HCT116 (cell line): ENCODE results near the gene WWOX. TPM values are rescaled to one million over a fixed set of nuclear protein-coding genes. Genes with fewer than 3 reads are reported as not detected.

Experiments used
- ATAC-seq: fragments of 200-7000 bp; cut with Tn5 transposase; 2 replicates; pipeline ENCODE4 v1.9.1; 2020; ENCODE audit warnings: mild to moderate bottlenecking, moderate library complexity
- BruUV-seq: library from RNA; stranded (reverse); fragments of 400-500 nt; replicated peaks from 2 replicates; lab custom pipeline; 2021; lab: Mats Ljungman, UMichigan
- CTCF ChIA-PET: fragments of 300-600 bp; sonication (Branson Sonifier 250); formaldehyde crosslinking; loops from one replicate; lab custom pipeline; 2021; ENCODE audit warnings: antibody characterized with exemption; lab: Charles Lee
- POLR2A ChIA-PET: fragments of 300-600, 350-600 bp; sonication (Branson Sonifier 250); formaldehyde crosslinking; loops from one replicate; lab custom pipeline; 2021; ENCODE audit warnings: antibody characterized with exemption; lab: Charles Lee
- RAD21 ChIA-PET, 2 experiments: fragments of 300-600 bp; sonication (Branson Sonifier 250); formaldehyde crosslinking; loops; one replicate each; lab custom pipeline; 2023; ENCODE audit warnings: low total read pairs in 2 of 2; ENCODE audit not compliant: uncharacterized antibody in 2 of 2, unreplicated experiment in 2 of 2, low non-redundant PET in 1 of 2; lab: Charles Lee
- DNase-seq: peaks from one replicate; pipeline ENCODE4 v3.0.0-alpha.2; 2010; ENCODE audit warnings: low read depth, low spot score
- H2AFZ ChIP-seq: fragments of 200-600 bp; shearing (Covaris generic), sonication (generic); 2 replicates; pipeline ENCODE4 v1.6.1; 2017; ENCODE audit warnings: low read depth, mixed run types, mixed read lengths, antibody characterized with exemption, low read length; ENCODE audit not compliant: poor library complexity, severe bottlenecking
- H3K27ac ChIP-seq: 2 replicates; pipeline ENCODE4 v1.5.1; 2012; ENCODE audit warnings: low read depth, low read length
- H3K27me3 ChIP-seq: fragments of 200-600 bp; sonication (generic); 2 replicates; pipeline ENCODE4 v1.6.1; 2016; ENCODE audit warnings: mixed run types, low read length, mixed read lengths; ENCODE audit not compliant: insufficient read depth
- H3K36me3 ChIP-seq, 2 experiments: fragments of 200-500 bp in 1 of 2; fragments of 200-600 bp in 1 of 2; sonication (Bioruptor generic) in 1 of 2; sonication (generic) in 1 of 2; 2 replicates each; pipeline versions ENCODE4 v1.5.1 to v1.6.1; 2014 to 2016; ENCODE audit warnings: low read length in 2 of 2, inconsistent platforms in 1 of 2, mixed read lengths in 1 of 2, mixed run types in 1 of 2; ENCODE audit not compliant: insufficient read depth in 2 of 2, control insufficient read depth in 1 of 2
- H3K4me1 ChIP-seq, 2 experiments: fragments of 200-600 bp in 1 of 2; sonication (generic) in 1 of 2; 2 replicates each; pipeline versions ENCODE4 v1.5.1 to v1.6.1; 2012 to 2017; ENCODE audit warnings: low read length in 2 of 2, inconsistent platforms in 1 of 2, mild to moderate bottlenecking in 1 of 2, mixed read lengths in 1 of 2, mixed run types in 1 of 2, moderate library complexity in 1 of 2; ENCODE audit not compliant: insufficient read depth in 2 of 2, control insufficient read depth in 1 of 2
- H3K4me2 ChIP-seq: fragments of 200-600 bp; sonication (generic); 2 replicates; pipeline ENCODE4 v1.6.1; 2017; ENCODE audit warnings: mixed run types, low read length, mixed read lengths
- H3K4me3 ChIP-seq, 2 experiments: fragments of 200-600 bp in 1 of 2; sonication (generic) in 1 of 2; replicated peaks in 1 of 2; 2 replicates each; pipeline ENCODE4 v1.5.1; 2011 to 2016; ENCODE audit warnings: low read length in 2 of 2, control low read depth in 1 of 2, low read depth in 1 of 2, mild to moderate bottlenecking in 1 of 2, mixed read lengths in 1 of 2, mixed run types in 1 of 2
- H3K79me2 ChIP-seq: fragments of 200-600 bp; sonication (generic); 2 replicates; pipeline ENCODE4 v1.6.1; 2017; ENCODE audit warnings: mild to moderate bottlenecking, mixed run types, low read length, moderate library complexity, mixed read lengths; ENCODE audit not compliant: insufficient read depth
- H3K9ac ChIP-seq: fragments of 200-600 bp; sonication (generic); 2 replicates; pipeline ENCODE4 v1.6.1; 2016; ENCODE audit warnings: low read length, mixed read lengths
- H3K9me2 ChIP-seq: fragments of 200-600 bp; sonication (generic), shearing (Covaris generic); 2 replicates; pipeline ENCODE4 v1.6.1; 2017; ENCODE audit warnings: mixed run types, mild to moderate bottlenecking, moderate library complexity; ENCODE audit not compliant: insufficient read depth
- H3K9me3 ChIP-seq, 2 experiments: fragments of 200-500 bp in 1 of 2; fragments of 200-600 bp in 1 of 2; sonication (Bioruptor generic) in 1 of 2; sonication (generic) in 1 of 2; 2 replicates each; pipeline ENCODE4 v1.6.1; 2014 to 2017; ENCODE audit warnings: low read length in 2 of 2, mixed read lengths in 2 of 2, inconsistent platforms in 1 of 2, low read depth in 1 of 2, mild to moderate bottlenecking in 1 of 2, mixed run types in 1 of 2, moderate library complexity in 1 of 2; ENCODE audit not compliant: control insufficient read depth in 1 of 2, insufficient read depth in 1 of 2
- H4K20me1 ChIP-seq: fragments of 200-600 bp; sonication (generic), shearing (Covaris generic); 2 replicates; pipeline ENCODE4 v1.6.1; 2017; ENCODE audit warnings: mixed run types, mild to moderate bottlenecking, moderate library complexity; ENCODE audit not compliant: insufficient read depth
- CBX3 ChIP-seq: IDR thresholded peaks from 2 replicates; pipeline ENCODE4 v1.6.1; 2012; ENCODE audit warnings: low read depth
- CEBPB ChIP-seq: IDR thresholded peaks from 2 replicates; pipeline ENCODE4 v1.6.1; 2012; ENCODE audit warnings: low read depth
- EGR1 ChIP-seq: IDR thresholded peaks from 2 replicates; pipeline ENCODE4 v1.6.1; 2012; ENCODE audit warnings: low read depth
- ELF1 ChIP-seq: IDR thresholded peaks from 2 replicates; pipeline ENCODE4 v1.6.1; 2012; ENCODE audit warnings: low read depth, borderline replicate concordance
- FOSL1 ChIP-seq: IDR thresholded peaks from 2 replicates; pipeline ENCODE4 v1.6.1; 2012; ENCODE audit warnings: low read depth
- POLR2A ChIP-seq: IDR thresholded peaks from 2 replicates; pipeline ENCODE4 v1.7.0; 2011; ENCODE audit warnings: borderline replicate concordance; ENCODE audit not compliant: insufficient read depth, insufficient read length; ENCODE audit errors: extremely low read depth
- POLR2AphosphoS5 ChIP-seq: IDR thresholded peaks from 2 replicates; pipeline ENCODE4 v1.6.1; 2011; ENCODE audit warnings: mild to moderate bottlenecking, low read depth, low read length, moderate library complexity
- SIN3A ChIP-seq: IDR thresholded peaks from 2 replicates; pipeline ENCODE4 v1.6.1; 2012; ENCODE audit warnings: low read depth
- SP1 ChIP-seq: IDR thresholded peaks from 2 replicates; pipeline ENCODE4 v1.6.1; 2012; ENCODE audit warnings: low read depth
- SRF ChIP-seq: IDR thresholded peaks from 2 replicates; pipeline ENCODE4 v1.6.1; 2012; ENCODE audit warnings: low read depth
- ZFX ChIP-seq: fragments of 450-650 bp; IDR thresholded peaks from 2 replicates; pipeline ENCODE4 v1.6.1; 2017
- intact Hi-C: fragments of 100-400 bp; cut with micrococcal nuclease; formaldehyde crosslinking; loops from 2 replicates; pipeline ENCODE4 v1.10.0; 2022
- total RNA-seq: library from RNA; stranded (reverse); gene quantifications from one replicate; pipeline ENCODE4 v1.2.1, GENCODE V29; 2021; ENCODE audit not compliant: unreplicated experiment
- TF ChIP-seq, protein P1 (sequence below): IDR thresholded peaks from 2 replicates; pipeline ENCODE4 v1.6.1; 2012
- TF ChIP-seq, protein P2 (sequence below): IDR thresholded peaks from 2 replicates; pipeline ENCODE4 v1.6.1; 2012; ENCODE audit warnings: low read depth

The WWOX gene
- total RNA-seq, 1 experiment from 2014 or later, result 13.7 TPM

GRCh38 chr16:78748220-78748929 is 648.9 kb downstream of the WWOX start:
- no peaks in the 10 kb centered on the region for H4K20me1 ChIP-seq
- no peaks in the 10 kb centered on the region; a peak in 1 of 4 replicates for H3K9me3 ChIP-seq
- H3K36me3 ChIP-seq, result no peaks in the 10 kb centered on the region
- CTCF ChIA-PET, result no interaction called here
- intact Hi-C loops, result no loop called here
- no peak for DNase-seq
- TF ChIP-seq SIN3A, result no peak
- H3K79me2 ChIP-seq, result no peaks in the 10 kb centered on the region
- H3K4me2 ChIP-seq, result no peak overlapping the region
- H2AFZ ChIP-seq, result no peak overlapping the region
- no peaks in the 10 kb centered on the region for H3K4me1 ChIP-seq
- ATAC-seq, result no peak
- H3K27me3 ChIP-seq, result no peaks in the 10 kb centered on the region
- no TSS peak for BruUV-seq
- H3K4me3 ChIP-seq, result no peak overlapping the region
- no peaks in the 10 kb centered on the region for H3K9me2 ChIP-seq
- H3K9ac ChIP-seq, result no peak overlapping the region
- RAD21 ChIA-PET, result no interaction called here
- POLR2A ChIA-PET, result no interaction called here
- H3K27ac ChIP-seq, result no peak overlapping the region

- no peak overlapping the region for H3K4me3 ChIP-seq
- no peak overlapping the region for H3K4me2 ChIP-seq
- TF ChIP-seq ELF1 (no peak), FOSL1 (no peak), SRF (no peak), ZFX (no peak), SP1 (no peak), POLR2A (no peak), EGR1 (no peak), POLR2AphosphoS5 (no peak), SIN3A (no peak), CEBPB (no peak), CBX3 (no peak)
- TF ChIP-seq, protein P1, sequence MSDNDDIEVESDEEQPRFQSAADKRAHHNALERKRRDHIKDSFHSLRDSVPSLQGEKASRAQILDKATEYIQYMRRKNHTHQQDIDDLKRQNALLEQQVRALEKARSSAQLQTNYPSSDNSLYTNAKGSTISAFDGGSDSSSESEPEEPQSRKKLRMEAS, result no peak
- TF ChIP-seq, protein P2, sequence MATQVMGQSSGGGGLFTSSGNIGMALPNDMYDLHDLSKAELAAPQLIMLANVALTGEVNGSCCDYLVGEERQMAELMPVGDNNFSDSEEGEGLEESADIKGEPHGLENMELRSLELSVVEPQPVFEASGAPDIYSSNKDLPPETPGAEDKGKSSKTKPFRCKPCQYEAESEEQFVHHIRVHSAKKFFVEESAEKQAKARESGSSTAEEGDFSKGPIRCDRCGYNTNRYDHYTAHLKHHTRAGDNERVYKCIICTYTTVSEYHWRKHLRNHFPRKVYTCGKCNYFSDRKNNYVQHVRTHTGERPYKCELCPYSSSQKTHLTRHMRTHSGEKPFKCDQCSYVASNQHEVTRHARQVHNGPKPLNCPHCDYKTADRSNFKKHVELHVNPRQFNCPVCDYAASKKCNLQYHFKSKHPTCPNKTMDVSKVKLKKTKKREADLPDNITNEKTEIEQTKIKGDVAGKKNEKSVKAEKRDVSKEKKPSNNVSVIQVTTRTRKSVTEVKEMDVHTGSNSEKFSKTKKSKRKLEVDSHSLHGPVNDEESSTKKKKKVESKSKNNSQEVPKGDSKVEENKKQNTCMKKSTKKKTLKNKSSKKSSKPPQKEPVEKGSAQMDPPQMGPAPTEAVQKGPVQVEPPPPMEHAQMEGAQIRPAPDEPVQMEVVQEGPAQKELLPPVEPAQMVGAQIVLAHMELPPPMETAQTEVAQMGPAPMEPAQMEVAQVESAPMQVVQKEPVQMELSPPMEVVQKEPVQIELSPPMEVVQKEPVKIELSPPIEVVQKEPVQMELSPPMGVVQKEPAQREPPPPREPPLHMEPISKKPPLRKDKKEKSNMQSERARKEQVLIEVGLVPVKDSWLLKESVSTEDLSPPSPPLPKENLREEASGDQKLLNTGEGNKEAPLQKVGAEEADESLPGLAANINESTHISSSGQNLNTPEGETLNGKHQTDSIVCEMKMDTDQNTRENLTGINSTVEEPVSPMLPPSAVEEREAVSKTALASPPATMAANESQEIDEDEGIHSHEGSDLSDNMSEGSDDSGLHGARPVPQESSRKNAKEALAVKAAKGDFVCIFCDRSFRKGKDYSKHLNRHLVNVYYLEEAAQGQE, result no peak
- H4K20me1 ChIP-seq, result no peaks in the 10 kb centered on the region
- intact Hi-C loops, result no loop called here
- H3K9me2 ChIP-seq, result no peaks in the 10 kb centered on the region
- H3K79me2 ChIP-seq, result no peaks in the 10 kb centered on the region
- H3K9ac ChIP-seq, result no peak overlapping the region
- RAD21 ChIA-PET, result no interaction called here
- no peak overlapping the region for H3K27ac ChIP-seq
- ATAC-seq, result no peak
- H2AFZ ChIP-seq, result no peak overlapping the region
- H3K27me3 ChIP-seq, result no peaks in the 10 kb centered on the region
- no peak for DNase-seq
- no TSS peak for BruUV-seq
- no peaks in the 10 kb centered on the region for H3K36me3 ChIP-seq
- no peaks in the 10 kb centered on the region; a peak in 2 of 4 replicates for H3K9me3 ChIP-seq
- CTCF ChIA-PET, result no interaction called here
- no peaks in the 10 kb centered on the region for H3K4me1 ChIP-seq
- POLR2A ChIA-PET, result no interaction called here
Measured at GRCh38 chr16:78749745-78750268, 650.4 kb downstream of the WWOX start.
